Effector memory CD8-positive, alpha-beta T cell (primary cell): ENCODE measurements around the gene LPIN1.

Experiments used
- ATAC-seq: fragments of 150-1000 bp; cut with Tn5 transposase; replicated peaks from 2 replicates; pipeline ENCODE4 v1.10.0; 2021; ENCODE audit warnings: mild to moderate bottlenecking, moderate library complexity
- DNase-seq, 3 experiments: peaks; one replicate each; pipeline ENCODE4 v3.0.0; 2021
- H3K27ac Mint-ChIP-seq, 2 donors: one replicate each; pipeline ENCODE4 v1.8.0; 2022; ENCODE audit warnings: mild to moderate bottlenecking in 2 of 2, mixed read lengths in 2 of 2, moderate library complexity in 2 of 2
- H3K27me3 Mint-ChIP-seq, 2 donors: one replicate each; pipeline ENCODE4 v1.8.0; 2022; ENCODE audit warnings: mixed read lengths in 2 of 2
- H3K36me3 Mint-ChIP-seq: one replicate; pipeline ENCODE4 v1.8.0; 2022; ENCODE audit warnings: mild to moderate bottlenecking, moderate library complexity, mixed read lengths; ENCODE audit not compliant: insufficient read depth
- H3K4me1 Mint-ChIP-seq, 2 donors: one replicate each; pipeline ENCODE4 v1.8.0; 2022; ENCODE audit warnings: low read depth in 2 of 2, mixed read lengths in 2 of 2
- H3K4me3 Mint-ChIP-seq, 2 donors: one replicate each; pipeline ENCODE4 v1.8.0; 2022; ENCODE audit warnings: mild to moderate bottlenecking in 2 of 2, mixed read lengths in 2 of 2, moderate library complexity in 2 of 2
- H3K9me3 Mint-ChIP-seq, 2 donors: one replicate each; pipeline ENCODE4 v1.8.0; 2022; ENCODE audit warnings: mixed read lengths in 2 of 2

The LPIN1 gene

DNA sequence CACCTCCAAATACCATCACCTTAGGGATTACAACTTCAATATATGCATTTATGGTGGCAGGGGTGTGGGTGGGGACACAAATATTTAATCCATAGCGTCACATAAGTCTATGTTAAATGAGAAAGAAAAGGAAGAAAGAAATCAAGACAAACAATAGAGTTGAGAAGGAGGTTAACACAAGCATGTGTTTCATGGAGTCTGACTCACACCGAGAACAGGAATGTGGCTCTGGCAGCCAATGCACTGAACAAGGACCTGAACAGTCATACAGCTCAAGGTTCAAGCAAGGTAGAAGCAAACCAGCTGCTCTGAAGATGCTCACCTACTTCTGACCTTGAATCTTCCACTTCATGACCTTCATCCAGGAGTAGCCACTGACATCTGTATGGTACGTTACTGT lies 36.2 kb upstream of the LPIN1 start:
- no peaks in the 10 kb centered on the region for H3K4me1 Mint-ChIP-seq
- H3K27me3 Mint-ChIP-seq: peaks cover 9 to 17% of the 10 kb centered on the region in 2 donors
- no peak overlapping the region for H3K27ac Mint-ChIP-seq
- ATAC-seq (no peak), DNase-seq (no peak)
- H3K36me3 Mint-ChIP-seq: no peaks in the 10 kb centered on the region
- no peak overlapping the region for H3K4me3 Mint-ChIP-seq
- no peaks in the 10 kb centered on the region for H3K9me3 Mint-ChIP-seq

DNA sequence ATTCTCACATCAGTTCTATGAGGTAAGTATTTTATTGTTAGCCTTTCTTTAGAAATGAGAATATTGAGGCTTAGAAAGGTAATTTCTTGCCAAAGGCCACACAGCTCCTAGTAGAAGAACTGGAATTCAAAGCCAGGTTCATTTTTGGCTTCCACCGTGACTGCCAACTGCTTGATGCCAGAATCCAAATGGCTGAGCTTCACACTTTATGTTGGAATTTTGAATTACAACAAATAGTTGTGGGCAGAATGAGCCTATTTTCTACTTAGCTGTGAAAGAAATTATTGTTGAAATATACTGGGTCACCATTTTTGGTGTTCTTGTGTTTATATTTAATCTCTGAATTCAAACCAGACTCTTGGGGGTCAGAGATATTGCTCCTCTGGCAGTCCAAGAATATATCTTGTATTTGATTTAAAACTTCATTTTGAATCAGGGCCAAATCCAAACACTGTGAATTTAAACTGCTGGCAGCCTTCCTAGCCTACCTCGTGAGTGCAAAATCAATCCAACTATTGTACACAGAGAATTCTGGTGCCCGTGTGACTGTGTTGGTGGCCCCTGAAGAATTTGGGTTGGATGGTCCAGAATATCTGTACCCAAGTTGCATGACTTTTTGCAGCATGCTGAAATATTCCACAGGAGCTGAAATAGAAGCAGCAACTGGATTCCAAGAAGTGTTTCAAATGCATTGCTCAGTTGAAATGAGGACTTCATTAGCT lies 35.6 kb upstream of the LPIN1 start:
- no peak for ATAC-seq
- Mint-ChIP-seq H3K36me3 (no peaks in the 10 kb centered on the region), H3K9me3 (no peaks in the 10 kb centered on the region), H3K27me3 (peaks cover 15 to 23% of the 10 kb centered on the region in 2 donors), H3K4me3 (no peak overlapping the region), H3K4me1 (no peaks in the 10 kb centered on the region), H3K27ac (no peak overlapping the region)
- DNase-seq: no peak

DNA sequence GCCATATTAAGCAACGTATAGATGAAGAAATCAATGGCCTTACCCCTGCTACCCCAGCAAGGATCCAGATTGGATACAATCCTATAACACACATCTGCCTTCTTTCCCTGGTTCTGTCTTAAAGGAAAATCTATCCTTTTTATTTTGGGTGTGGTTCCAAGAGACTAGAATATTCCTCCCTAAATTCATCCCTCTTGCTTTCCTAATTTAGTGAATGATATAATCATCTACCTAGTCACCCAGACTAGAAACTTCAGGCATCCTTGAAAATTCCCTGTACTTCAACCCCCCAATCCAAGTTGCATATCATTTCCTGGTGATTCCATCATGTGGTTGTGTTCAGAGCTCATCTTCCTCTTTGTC lies 35.1 kb upstream of the LPIN1 start:
- Mint-ChIP-seq H3K27me3 (peaks cover 16 to 28% of the 10 kb centered on the region in 2 donors), H3K9me3 (no peaks in the 10 kb centered on the region), H3K4me1 (no peaks in the 10 kb centered on the region), H3K36me3 (no peaks in the 10 kb centered on the region), H3K27ac (no peak overlapping the region), H3K4me3 (no peak overlapping the region)
- DNase-seq (no peak), ATAC-seq (no peak)

DNA sequence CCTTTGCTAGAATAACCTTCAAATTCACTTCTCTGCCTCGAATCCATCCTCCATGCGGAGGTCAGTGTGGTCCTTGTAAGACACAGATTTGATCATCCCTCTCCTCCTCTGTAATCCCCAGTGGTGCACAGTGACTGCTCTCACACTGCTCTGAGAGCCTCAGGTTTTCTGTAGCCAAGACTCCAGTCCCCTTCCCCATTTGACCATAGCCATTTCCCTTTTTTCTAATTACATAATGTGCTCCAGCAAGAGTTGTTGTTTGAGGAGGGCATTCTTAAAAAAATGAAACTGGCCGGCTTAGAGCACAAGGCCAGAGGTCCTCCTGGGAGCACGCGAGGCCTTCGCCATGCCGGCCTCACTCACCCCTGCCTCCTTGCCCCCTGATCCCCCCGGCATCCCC lies 34.7 kb upstream of the LPIN1 start:
- ATAC-seq (no peak), DNase-seq (no peak)
- H3K27ac Mint-ChIP-seq: no peak overlapping the region
- no peak overlapping the region for H3K4me3 Mint-ChIP-seq
- H3K27me3 Mint-ChIP-seq: peaks cover 19 to 32% of the 10 kb centered on the region in 2 donors
- H3K9me3 Mint-ChIP-seq: no peaks in the 10 kb centered on the region
- H3K4me1 Mint-ChIP-seq: no peaks in the 10 kb centered on the region
- H3K36me3 Mint-ChIP-seq: no peaks in the 10 kb centered on the region

DNA sequence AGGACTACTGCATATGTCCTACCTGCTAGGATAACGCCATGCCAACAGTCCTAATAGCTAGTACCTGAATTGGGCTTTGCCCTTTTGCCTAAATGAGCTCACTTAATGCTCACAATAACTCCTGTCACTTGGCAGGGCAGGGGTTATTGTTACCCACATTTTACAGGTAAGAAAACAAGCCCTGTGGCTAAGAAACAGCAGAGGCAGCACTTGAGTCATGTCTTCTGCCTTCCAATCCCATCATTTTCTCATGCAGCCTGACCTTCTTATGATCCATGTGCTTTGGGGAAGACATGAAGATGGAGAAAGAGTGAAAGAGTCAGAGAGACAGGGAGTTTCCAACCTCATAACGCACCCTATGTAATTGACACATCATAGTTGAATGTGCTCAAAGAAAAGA lies 33.6 kb upstream of the LPIN1 start:
- no peak for DNase-seq
- no peak overlapping the region for H3K4me3 Mint-ChIP-seq
- ATAC-seq: no peak

DNA sequence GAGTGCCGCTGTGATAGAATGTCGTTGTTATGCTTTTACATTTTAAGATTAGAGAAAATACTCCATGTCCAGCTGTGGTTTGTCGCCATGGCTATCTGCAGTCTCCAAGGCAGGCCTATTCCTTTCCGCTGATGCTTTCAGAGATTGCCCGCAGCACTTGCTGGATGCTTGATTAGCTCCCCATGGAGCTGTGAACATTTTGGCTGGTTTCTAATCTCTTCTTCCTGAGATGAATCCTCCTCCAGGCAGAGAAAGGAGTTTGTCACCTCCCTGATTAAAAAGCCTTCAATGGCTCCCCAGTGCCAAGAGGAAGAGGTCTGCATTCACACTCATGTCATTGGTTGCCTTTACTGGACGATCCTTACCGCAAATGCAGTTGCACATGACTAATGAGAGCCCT lies 32.6 kb upstream of the LPIN1 start:
- Mint-ChIP-seq H3K4me1 (no peaks in the 10 kb centered on the region), H3K4me3 (no peak overlapping the region), H3K27me3 (peaks cover 25 to 42% of the 10 kb centered on the region in 2 donors), H3K36me3 (no peaks in the 10 kb centered on the region), H3K27ac (no peak overlapping the region), H3K9me3 (no peaks in the 10 kb centered on the region)
- DNase-seq (no peak), ATAC-seq (no peak)

More for the DNA sequence above, 33.6 kb upstream of the LPIN1 start:
- Mint-ChIP-seq H3K4me1 (no peaks in the 10 kb centered on the region), H3K27me3 (peaks cover 25 to 36% of the 10 kb centered on the region in 2 donors), H3K36me3 (no peaks in the 10 kb centered on the region), H3K9me3 (no peaks in the 10 kb centered on the region), H3K27ac (no peak overlapping the region)

DNA sequence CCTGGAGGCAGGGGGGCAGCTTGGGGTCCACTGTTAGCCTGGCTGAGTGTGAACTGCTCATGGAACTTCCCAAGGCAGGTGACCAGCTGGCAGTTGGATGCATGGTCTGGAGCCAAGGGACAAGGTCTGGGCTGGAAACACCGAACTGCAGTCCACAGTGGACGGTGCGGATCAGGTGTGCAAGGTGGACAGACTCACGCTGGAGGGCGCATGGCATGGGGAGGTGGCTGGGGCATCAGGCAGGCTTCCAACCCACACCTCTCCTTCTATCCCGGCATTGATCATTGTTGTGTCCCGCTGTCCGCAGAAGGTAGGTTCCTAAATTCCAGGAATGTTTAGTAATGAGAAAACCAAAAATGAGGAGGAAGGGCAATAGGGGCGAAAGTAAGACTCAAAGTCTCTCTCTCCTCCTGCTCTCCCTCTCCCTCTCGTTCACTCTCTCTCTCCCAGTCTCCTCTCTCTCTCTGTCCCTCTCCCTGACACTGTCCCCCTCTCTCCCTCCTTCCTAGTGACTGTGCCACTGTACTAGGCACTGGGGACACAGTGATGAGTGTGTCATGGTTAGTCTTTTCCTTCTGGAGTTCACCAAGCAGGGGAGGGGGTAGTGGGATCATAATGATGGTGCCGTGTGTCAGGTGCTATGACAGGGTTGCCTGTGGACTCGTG lies 30.3 kb upstream of the LPIN1 start:
- DNase-seq: no peak
- Mint-ChIP-seq H3K4me1 (peaks cover 0 to 4% of the 10 kb centered on the region in 2 donors), H3K9me3 (no peaks in the 10 kb centered on the region), H3K4me3 (no peak overlapping the region), H3K27ac (no peak overlapping the region), H3K27me3 (peaks cover 45 to 62% of the 10 kb centered on the region in 2 donors), H3K36me3 (no peaks in the 10 kb centered on the region)
- ATAC-seq: no peak

DNA sequence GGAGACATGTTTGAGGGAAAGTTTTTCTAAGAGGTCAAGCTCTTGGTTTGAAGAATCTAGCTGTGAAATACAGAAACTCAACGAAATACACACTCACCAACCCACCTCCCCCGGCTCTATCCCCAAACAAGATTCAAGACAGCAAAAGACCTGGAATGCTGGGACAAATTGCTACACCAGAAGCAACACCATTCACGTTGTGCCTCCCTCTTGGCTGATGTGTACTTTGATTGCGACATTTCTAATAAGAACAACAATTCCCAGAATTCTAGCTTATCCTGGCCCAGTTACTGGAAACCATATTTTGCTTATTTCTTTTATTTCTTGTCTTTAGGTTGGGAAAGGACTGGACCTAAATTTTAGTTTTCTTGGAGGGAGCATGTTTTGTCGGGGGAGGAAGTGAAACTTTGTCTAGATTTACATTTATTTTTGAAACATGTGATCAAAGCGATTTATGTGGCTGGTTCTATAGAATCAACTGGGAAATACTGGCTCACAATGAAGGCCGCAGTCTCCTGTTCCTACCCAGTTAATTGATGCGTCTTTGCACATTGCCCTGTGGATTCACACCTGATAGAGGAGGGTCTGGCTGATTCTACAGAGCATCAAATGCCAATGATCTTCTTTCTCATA lies 29.6 kb upstream of the LPIN1 start:
- peaks cover 45 to 62% of the 10 kb centered on the region in 2 donors for H3K27me3 Mint-ChIP-seq
- ATAC-seq (no peak), DNase-seq (no peak)
- no peaks in the 10 kb centered on the region for H3K9me3 Mint-ChIP-seq
- no peaks in the 10 kb centered on the region for H3K36me3 Mint-ChIP-seq
- no peak overlapping the region for H3K27ac Mint-ChIP-seq
- no peak overlapping the region for H3K4me3 Mint-ChIP-seq
- peaks cover 0 to 4% of the 10 kb centered on the region in 2 donors for H3K4me1 Mint-ChIP-seq

DNA sequence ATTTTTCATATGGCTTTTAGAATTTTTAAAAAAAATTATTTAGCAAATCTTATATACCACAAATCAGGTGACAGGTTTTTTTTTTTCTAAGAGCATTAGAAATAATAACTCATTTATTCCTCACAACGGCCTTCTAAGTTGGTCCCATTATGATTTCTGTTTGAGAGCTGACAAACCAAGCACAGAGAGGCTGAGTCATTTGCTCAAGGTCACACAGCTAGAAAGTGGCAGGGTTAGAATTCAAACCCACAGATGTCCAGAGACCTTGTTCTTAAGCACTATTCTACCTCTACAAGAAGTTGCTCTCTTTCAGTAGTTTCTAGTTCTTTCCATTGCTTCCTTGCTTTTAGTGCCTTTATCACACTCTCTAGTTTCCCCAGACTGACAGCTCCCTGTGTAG lies 28.8 kb upstream of the LPIN1 start:
- Mint-ChIP-seq H3K4me3 (no peak overlapping the region), H3K9me3 (no peaks in the 10 kb centered on the region), H3K27me3 (peaks cover 46 to 68% of the 10 kb centered on the region in 2 donors), H3K4me1 (peaks cover 0 to 4% of the 10 kb centered on the region in 2 donors), H3K27ac (no peak overlapping the region), H3K36me3 (no peaks in the 10 kb centered on the region)
- ATAC-seq (no peak), DNase-seq (no peak)

DNA sequence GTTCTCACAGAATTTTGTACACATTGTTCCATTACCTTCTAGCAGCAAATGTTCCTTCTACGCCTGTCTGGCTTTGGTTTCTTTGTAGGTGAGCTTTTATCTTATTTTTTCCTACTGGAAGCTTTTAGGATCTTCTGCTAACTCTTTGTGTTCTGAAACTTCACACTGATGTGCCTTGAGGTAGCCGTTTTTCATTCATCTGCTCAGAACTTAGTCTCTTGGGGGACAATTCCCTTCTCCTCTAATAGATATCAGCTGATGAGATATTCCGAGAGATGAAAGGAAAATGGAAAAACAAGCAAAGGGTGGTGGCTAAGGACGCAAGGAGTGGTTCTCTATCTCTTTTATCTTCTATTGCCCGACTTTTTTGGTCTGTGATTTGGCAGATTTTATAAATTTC lies 27.8 kb upstream of the LPIN1 start:
- ATAC-seq: no peak
- H3K9me3 Mint-ChIP-seq: no peaks in the 10 kb centered on the region
- H3K4me3 Mint-ChIP-seq: no peak overlapping the region
- no peaks in the 10 kb centered on the region for H3K36me3 Mint-ChIP-seq
- no peak overlapping the region for H3K27ac Mint-ChIP-seq
- peaks cover 0 to 4% of the 10 kb centered on the region in 2 donors for H3K4me1 Mint-ChIP-seq
- no peak for DNase-seq
- H3K27me3 Mint-ChIP-seq: peaks cover 53 to 72% of the 10 kb centered on the region in 2 donors

DNA sequence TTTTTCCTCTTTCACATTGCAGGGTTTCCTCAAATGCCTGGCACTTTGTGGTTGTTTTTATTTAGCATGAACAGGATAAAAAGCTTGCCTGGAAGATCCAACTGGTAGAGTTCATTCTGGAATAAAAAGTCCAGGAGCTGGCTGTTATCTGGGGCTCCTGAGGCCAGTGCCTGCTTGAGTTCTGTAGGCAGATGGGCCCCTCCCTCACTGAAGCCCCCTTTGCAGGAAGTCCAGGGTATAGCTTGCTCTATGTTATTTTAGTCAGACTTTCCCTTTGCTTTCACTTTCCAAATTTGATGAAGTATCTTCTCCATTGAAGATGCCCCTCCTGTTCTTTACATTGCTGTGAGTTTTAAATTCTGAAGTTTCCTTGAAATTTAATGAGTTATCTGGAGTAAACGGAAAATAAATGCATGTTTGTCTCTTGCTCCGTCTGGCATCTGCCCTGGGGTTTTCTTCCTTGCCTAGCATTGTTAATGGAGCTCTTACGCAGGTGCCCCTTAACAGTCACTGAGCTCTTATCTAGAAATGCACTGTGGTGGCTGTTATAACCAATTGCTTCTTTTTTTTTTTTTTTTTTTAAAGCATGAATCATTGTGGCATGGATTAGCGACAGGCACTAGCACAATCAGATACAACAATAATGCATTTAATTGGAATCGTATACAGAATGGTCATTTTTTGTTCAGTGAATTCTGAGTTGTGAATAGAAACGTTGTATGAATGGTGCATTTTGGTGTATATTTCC lies 27.0 kb upstream of the LPIN1 start:
- ATAC-seq (peak; percentile 21), DNase-seq (no peak)
- Mint-ChIP-seq H3K4me1 (peaks cover 0 to 4% of the 10 kb centered on the region in 2 donors), H3K36me3 (no peaks in the 10 kb centered on the region), H3K9me3 (no peaks in the 10 kb centered on the region), H3K4me3 (peak overlapping the region in 1 of 2 donors; percentile 18), H3K27ac (no peak overlapping the region), H3K27me3 (peaks cover 57 to 78% of the 10 kb centered on the region in 2 donors)

DNA sequence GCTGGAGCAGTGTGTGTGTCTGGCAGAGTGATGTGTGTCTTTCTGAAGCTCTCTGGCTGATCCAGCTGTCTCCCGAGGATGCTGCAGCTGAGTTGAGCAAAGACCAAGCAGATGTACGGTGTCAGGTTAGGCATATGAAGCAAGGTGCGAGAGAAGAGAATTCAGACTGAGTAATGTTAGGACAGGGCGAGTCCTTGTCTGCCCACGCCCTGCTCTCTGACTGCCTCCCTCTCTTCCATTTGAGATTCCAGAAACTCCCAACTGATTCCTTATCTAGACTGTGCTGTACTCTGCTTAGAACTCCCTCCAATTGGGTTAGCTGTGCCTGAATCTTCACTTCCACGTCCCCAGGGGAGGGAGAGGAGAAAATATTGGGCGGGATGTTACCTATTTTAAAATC lies 25.7 kb upstream of the LPIN1 start:
- no peaks in the 10 kb centered on the region for H3K36me3 Mint-ChIP-seq
- no peak for ATAC-seq
- H3K4me1 Mint-ChIP-seq: peaks cover 0 to 4% of the 10 kb centered on the region in 2 donors
- H3K4me3 Mint-ChIP-seq: no peak overlapping the region
- no peak overlapping the region for H3K27ac Mint-ChIP-seq
- DNase-seq: no peak
- H3K9me3 Mint-ChIP-seq: no peaks in the 10 kb centered on the region
- peaks cover 55 to 68% of the 10 kb centered on the region in 2 donors for H3K27me3 Mint-ChIP-seq

DNA sequence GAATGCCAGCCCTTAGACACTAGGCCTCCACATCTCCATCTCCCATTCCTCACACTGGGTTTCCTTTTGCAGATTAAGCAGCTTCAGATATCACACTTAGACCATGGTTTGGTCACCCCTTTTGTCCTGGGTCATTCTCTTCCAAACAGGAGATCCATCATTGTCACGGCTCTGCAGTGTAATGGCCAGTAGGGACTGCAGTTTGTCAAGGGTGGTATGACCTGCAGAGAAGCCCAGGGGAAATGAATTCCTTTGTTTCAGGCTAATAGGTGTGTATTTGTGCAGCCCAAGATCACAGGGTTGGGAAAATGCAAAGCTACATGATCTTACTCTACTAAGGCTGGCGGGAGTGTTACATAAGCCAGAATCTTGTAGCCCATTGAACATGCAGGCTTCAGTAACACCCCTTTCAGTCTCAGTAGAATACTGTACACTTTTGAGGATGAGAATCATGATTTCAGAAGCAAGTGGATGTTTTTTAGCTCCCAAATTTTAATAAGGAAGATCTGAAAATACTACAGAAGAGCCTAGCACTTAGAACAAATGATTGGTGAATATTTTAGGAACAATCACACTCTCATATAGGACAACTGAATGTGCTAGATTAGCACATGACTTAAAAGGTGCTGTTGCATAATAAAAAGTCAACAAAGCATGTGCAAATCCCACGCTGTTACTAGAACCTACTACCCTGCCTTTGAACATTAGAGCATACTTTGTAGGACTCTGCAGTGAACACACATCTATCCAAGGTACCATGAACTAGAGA lies 24.0 kb upstream of the LPIN1 start:
- Mint-ChIP-seq H3K9me3 (no peaks in the 10 kb centered on the region), H3K4me1 (peaks cover 0 to 4% of the 10 kb centered on the region in 2 donors), H3K4me3 (no peak overlapping the region), H3K27ac (no peak overlapping the region), H3K36me3 (no peaks in the 10 kb centered on the region), H3K27me3 (peaks cover 56 to 65% of the 10 kb centered on the region in 2 donors)
- ATAC-seq (no peak), DNase-seq (no peak)
